Neutrophil (primary cell): ENCODE measurements around the gene STAT4.

Experiments used
- H3K27ac ChIP-seq: fragments of 200-600 bp; sonication (generic); 2 replicates; pipeline ENCODE4 v1.5.1; 2016; ENCODE audit warnings: mild to moderate bottlenecking, moderate library complexity
- H3K27me3 ChIP-seq: fragments of 200-600 bp; sonication (generic); 2 replicates; pipeline ENCODE4 v1.6.0; 2016; ENCODE audit warnings: mild to moderate bottlenecking
- H3K36me3 ChIP-seq: fragments of 200-600 bp; sonication (generic); 2 replicates; pipeline ENCODE4 v1.5.1; 2017
- H3K4me1 ChIP-seq, 2 experiments: fragments of 200-600 bp in 1 of 2; sonication (generic) in 1 of 2; 1 replicate in 1 of 2; 2 replicates in 1 of 2; pipeline versions ENCODE4 v1.5.1 to v1.6.1; 2013 to 2016; ENCODE audit warnings: low read depth in 1 of 2, low read length in 1 of 2, mild to moderate bottlenecking in 1 of 2, moderate library complexity in 1 of 2; ENCODE audit not compliant: control insufficient read depth in 1 of 2, insufficient read depth in 1 of 2
- H3K4me3 ChIP-seq, 2 experiments: fragments of 200-600 bp in 1 of 2; sonication (generic) in 1 of 2; 1 replicate in 1 of 2; 2 replicates in 1 of 2; pipeline ENCODE4 v1.5.1; 2013 to 2016; ENCODE audit warnings: low read depth in 1 of 2, low read length in 1 of 2, mild to moderate bottlenecking in 1 of 2, moderate library complexity in 1 of 2
- H3K9me3 ChIP-seq: fragments of 200-600 bp; sonication (generic); 2 replicates; pipeline ENCODE4 v1.5.1; 2016
- CTCF ChIP-seq: fragments of 200-600 bp; sonication (generic); IDR thresholded peaks from 2 replicates; pipeline ENCODE4 v1.5.1; 2016; ENCODE audit warnings: antibody characterized with exemption

Gene STAT4

DNA sequence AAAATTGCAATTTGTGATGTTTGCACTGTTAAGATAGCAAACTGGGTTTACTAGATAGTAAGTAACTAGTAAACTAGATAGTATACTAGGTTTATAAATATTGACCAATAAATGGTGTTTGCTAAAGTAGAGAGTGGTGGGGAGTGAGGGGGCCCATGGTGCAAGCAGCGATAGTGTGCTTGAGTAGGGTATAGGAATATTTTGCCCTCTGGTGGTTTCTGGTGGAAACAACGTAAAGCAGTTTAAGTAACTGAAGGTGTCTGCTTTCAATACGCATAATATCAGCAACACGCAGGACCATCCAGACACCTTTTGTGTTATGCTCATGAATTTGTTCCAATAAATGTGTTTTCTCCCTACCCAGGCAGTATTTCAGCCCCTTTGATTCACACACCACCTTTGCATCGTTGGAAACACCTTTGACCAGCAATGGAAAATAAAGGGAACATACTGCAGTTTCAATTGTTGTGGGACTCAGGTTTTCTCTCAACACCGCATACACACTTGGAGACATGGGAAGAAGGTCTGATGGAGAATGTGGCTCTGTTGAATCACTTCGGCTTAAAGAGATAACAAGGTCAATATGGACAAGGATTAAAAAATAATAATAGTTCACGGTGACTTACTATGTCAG lies 120.2 kb downstream of the STAT4 start:
- Histone ChIP-seq H3K4me1 (peaks cover 8 to 14% of the 10 kb centered on the region in 2 experiments), H3K36me3 (no peaks in the 10 kb centered on the region), H3K9me3 (no peaks in the 10 kb centered on the region), H3K4me3 (no peak overlapping the region), H3K27ac (no peak overlapping the region), H3K27me3 (no peaks in the 10 kb centered on the region)
- TF ChIP-seq CTCF, result peak; percentile 73

- peaks cover 8 to 14% of the 10 kb centered on the region in 2 experiments for H3K4me1 ChIP-seq
- TF ChIP-seq CTCF, result no peak
- H3K4me3 ChIP-seq, result no peak overlapping the region
- H3K36me3 ChIP-seq, result no peaks in the 10 kb centered on the region
- no peak overlapping the region for H3K27ac ChIP-seq
- no peaks in the 10 kb centered on the region for H3K27me3 ChIP-seq
- no peaks in the 10 kb centered on the region for H3K9me3 ChIP-seq
Observed at GRCh38 chr2:191029280-191029950, 121.4 kb downstream of the STAT4 start.

- no peak for TF ChIP-seq CTCF
- Histone ChIP-seq H3K27me3 (no peaks in the 10 kb centered on the region), H3K36me3 (no peaks in the 10 kb centered on the region), H3K9me3 (no peaks in the 10 kb centered on the region), H3K4me1 (peaks cover 23 to 28% of the 10 kb centered on the region in 2 experiments), H3K27ac (no peak overlapping the region), H3K4me3 (no peak overlapping the region)
Observed at GRCh38 chr2:191026377-191026776, 124.4 kb downstream of the STAT4 start.

DNA sequence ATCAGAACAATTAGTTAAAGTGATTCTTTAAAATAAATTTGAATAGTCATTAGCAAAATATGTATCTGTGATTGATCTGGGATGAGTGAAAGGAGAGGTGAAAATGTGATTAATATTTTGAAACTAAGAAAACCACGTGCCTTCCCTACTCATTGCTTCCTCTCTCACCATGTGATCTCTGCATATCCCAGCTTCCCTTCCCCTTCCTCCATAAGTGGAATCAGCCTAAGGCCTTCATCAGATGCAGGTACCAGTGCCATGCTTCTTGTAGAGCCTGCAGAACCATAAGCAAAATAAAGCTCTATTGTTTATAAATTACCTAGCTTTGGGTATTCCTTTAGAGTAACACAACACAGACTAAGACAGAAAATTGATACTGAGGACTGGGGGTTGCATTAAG lies 125.7 kb downstream of the STAT4 start:
- Histone ChIP-seq H3K4me1 (peaks cover 21 to 28% of the 10 kb centered on the region in 2 experiments), H3K27me3 (no peaks in the 10 kb centered on the region), H3K9me3 (no peaks in the 10 kb centered on the region), H3K36me3 (no peaks in the 10 kb centered on the region), H3K4me3 (no peak overlapping the region), H3K27ac (no peak overlapping the region)
- no peak for TF ChIP-seq CTCF

DNA sequence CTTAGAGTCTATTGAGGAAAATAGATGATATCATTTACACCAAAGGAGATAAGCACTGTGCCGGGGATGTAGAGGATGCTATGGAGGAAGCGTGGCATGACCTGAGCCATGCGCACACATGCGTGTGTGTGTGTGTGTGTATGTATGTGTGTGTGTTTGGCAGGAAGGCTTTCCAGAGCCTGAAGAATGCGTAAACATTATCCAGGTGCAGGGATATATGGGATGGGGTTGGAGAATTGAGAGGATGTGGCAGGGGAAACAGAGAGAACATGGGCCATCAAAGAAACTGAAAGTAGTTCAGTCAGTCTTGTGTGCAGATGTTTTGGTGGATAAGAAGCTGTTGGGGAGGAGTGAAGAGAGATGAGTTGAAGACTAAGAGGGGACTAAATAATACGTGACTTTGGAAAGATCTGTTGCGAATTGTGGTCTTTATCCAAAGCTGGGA lies 127.5 kb downstream of the STAT4 start:
- TF ChIP-seq CTCF, result no peak
- no peak overlapping the region for H3K4me3 ChIP-seq
- peaks cover 29 to 36% of the 10 kb centered on the region in 2 experiments for H3K4me1 ChIP-seq
- H3K9me3 ChIP-seq, result no peaks in the 10 kb centered on the region
- H3K36me3 ChIP-seq, result no peaks in the 10 kb centered on the region
- peak overlapping the region; percentile 97 for H3K27ac ChIP-seq
- H3K27me3 ChIP-seq, result no peaks in the 10 kb centered on the region
